BE2C (cell line): ENCODE results near the gene OGA.

Source experiments
- DNase-seq: peaks from one replicate; pipeline ENCODE4 v3.0.0-alpha.2; 2020
- H3K27me3 ChIP-seq: fragments of 250-450 bp; sonication (Bioruptor Pico); 2 replicates; pipeline ENCODE4 v1.5.1; 2020; ENCODE audit warnings: mild to moderate bottlenecking
- H3K36me3 ChIP-seq: fragments of 250-450 bp; sonication (Bioruptor Pico); 2 replicates; pipeline ENCODE4 v1.5.1; 2020; ENCODE audit warnings: mild to moderate bottlenecking
- H3K4me1 ChIP-seq: fragments of 250-450 bp; sonication (Bioruptor Pico); 2 replicates; pipeline ENCODE4 v1.5.1; 2020
- H3K4me3 ChIP-seq: 2 replicates; pipeline ENCODE4 v1.5.1; 2011; ENCODE audit warnings: low read depth, low read length
- H3K9me3 ChIP-seq: fragments of 250-450 bp; sonication (Bioruptor Pico); 2 replicates; pipeline ENCODE4 v1.5.1; 2020
- CTCF ChIP-seq: IDR thresholded peaks from 2 replicates; pipeline ENCODE4 v1.5.1; 2012; ENCODE audit warnings: mild to moderate bottlenecking, low read depth, low read length

The OGA gene

GRCh38 chr10:101843032-101844021 is 25.1 kb upstream of the OGA start, which contains the start of gene KCNIP2:
TSS of gene KCNIP2 (minus strand) at chr10:101843800. CDS start at chr10:101843568, 232 bp downstream.
- peak within 1 kb of the TSS; percentile 54 for H3K4me3 ChIP-seq
- H3K4me1 ChIP-seq = peaks cover 3% of the 10 kb centered on the region

GRCh38 chr10:101841826-101842225 is 23.6 kb upstream of the OGA start:
- peak; percentile 37 for DNase-seq
- H3K4me3 ChIP-seq = no peak overlapping the region
- no peaks in the 10 kb centered on the region for H3K9me3 ChIP-seq
- no peak for TF ChIP-seq CTCF
- no peaks in the 10 kb centered on the region for H3K36me3 ChIP-seq
- H3K4me1 ChIP-seq = peaks cover 3% of the 10 kb centered on the region
- no peaks in the 10 kb centered on the region for H3K27me3 ChIP-seq

More at GRCh38 chr10:101843032-101844021, 25.1 kb upstream of the OGA start, which contains the start of gene KCNIP2:
- Histone ChIP-seq H3K36me3 (no peaks in the 10 kb centered on the region), H3K27me3 (no peaks in the 10 kb centered on the region), H3K9me3 (no peaks in the 10 kb centered on the region)
- TF ChIP-seq CTCF = peak; percentile 63
- DNase-seq = peak; percentile 74

- DNase-seq = peak; percentile 86
- peak; percentile 93 for TF ChIP-seq CTCF
- H3K4me1 ChIP-seq = peaks cover 3% of the 10 kb centered on the region
- no peaks in the 10 kb centered on the region for H3K27me3 ChIP-seq
- H3K4me3 ChIP-seq = peak overlapping the region; percentile 59
- no peaks in the 10 kb centered on the region for H3K9me3 ChIP-seq
- H3K36me3 ChIP-seq = no peaks in the 10 kb centered on the region
Measured at GRCh38 chr10:101840741-101841453, 22.7 kb upstream of the OGA start.

GRCh38 chr10:101840102-101840684 is 21.9 kb upstream of the OGA start:
- no peak for TF ChIP-seq CTCF
- no peaks in the 10 kb centered on the region for H3K9me3 ChIP-seq
- no peaks in the 10 kb centered on the region for H3K36me3 ChIP-seq
- H3K4me3 ChIP-seq = peak overlapping the region; percentile 59
- peaks cover 3% of the 10 kb centered on the region for H3K4me1 ChIP-seq
- H3K27me3 ChIP-seq = no peaks in the 10 kb centered on the region
- DNase-seq = no peak

- DNase-seq = peak; percentile 71
- Histone ChIP-seq H3K9me3 (no peaks in the 10 kb centered on the region), H3K27me3 (no peaks in the 10 kb centered on the region), H3K4me1 (peaks cover 3% of the 10 kb centered on the region), H3K4me3 (peak overlapping the region; percentile 59), H3K36me3 (no peaks in the 10 kb centered on the region)
- no peak for TF ChIP-seq CTCF
Measured at GRCh38 chr10:101839416-101840063, 21.3 kb upstream of the OGA start.
